GM12801 (cell line): ENCODE results near the gene TNFRSF19.

Experiments
- CTCF ChIP-seq: IDR thresholded peaks from one replicate; pipeline ENCODE4 v1.5.1; 2011; ENCODE audit warnings: control low read depth; ENCODE audit not compliant: insufficient read length; ENCODE audit errors: extremely low read depth

TNFRSF19 gene

DNA sequence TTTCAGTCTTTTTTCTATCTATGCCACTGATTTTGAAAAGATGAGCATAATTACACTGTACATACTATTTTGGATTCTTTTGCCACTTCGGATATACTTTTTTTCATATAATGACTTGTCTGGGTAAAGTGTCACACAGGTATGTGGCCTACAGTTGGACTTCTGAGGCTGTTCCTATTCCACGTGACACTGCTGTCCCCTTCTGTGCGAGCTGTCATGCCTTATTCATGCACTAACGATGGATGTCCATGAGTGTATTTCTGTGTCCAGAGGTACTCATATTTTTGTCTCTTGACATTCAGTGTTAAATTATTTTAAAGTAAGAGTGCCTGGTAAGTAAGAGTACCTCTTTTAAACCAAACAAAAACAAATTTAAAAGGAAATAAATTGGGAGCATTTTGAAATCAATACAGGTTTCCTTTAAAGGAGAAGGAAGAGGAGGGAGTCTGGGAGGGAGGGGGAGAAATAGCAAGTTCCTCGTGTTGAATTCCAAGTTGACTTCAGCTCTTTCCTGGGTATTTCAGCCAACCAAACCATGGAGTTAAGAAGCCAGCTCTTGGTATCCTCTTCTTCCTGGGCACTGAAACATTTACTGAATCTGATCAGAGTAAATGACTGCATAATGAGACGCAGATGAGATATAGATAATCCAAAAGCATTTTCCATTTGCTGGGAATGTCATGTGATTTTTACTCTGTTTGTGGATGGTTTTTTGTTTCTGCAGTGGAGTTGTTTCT lies 61.3 kb downstream of the TNFRSF19 start:
- no peak for TF ChIP-seq CTCF

DNA sequence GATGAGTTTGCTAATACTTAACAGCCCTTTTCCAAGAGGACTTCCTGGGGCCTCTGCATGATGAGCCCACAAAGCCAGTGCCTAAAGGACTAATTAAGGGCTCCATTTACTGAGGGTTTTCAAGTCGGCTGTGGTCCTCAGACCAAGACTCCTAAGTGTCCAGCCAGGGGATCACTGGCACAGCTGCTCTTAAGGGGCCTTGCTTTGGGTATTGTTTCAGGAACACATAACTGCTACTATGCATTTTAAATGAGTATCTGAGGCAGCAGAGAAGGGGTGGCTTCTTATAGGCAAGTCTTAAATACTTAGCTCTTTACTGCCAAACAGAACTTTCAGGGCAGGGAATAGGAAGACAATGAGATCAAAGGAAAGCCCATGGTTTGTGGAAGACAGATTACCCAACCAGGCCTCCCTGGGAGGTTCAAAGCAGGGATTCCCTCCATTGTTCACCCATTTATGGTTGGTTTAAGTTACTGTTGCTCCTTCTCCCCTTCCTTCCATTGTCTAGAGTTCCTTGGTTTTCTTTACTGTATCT lies 61.9 kb downstream of the TNFRSF19 start:
- TF ChIP-seq CTCF = no peak

DNA sequence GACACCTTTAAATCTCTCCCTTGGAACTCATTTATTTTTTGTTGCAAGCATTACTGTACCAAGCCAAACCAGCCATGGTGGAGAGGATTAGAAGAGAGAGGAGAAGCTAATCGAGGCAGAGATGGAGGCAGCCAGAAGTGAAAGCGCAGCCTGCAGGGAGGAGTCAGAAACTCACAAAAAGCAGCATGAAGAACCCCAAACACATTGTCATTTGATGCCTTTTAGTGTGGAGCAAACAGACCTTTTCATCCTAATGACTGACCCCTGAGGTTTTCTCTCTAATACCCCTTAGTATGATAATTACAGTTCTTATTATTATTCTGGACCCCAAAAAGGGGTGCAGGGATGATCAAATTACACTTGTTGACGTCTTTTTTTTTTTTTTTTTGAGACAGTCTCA lies 62.5 kb downstream of the TNFRSF19 start:
- TF ChIP-seq CTCF = no peak

DNA sequence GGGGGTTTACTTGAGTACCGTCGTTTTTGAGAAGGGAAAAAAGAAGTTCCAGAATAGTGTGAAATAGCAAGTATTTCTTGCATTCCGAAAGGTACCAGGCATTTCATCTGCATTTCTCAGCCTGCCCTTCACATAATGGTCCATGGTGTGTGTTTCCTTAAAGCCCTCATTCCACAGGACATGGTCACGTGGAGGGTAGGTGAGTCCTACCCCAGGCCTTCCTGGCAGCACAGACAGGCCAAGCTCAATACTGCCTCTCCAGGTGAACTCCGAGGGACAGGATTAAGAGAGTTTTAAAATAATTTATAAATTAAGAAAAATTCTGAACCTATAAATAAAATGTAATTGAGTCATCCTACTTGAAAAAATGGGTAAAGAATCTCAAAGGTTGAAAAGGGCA lies 64.7 kb downstream of the TNFRSF19 start:
- TF ChIP-seq CTCF = no peak

- TF ChIP-seq CTCF = no peak
Measured at GRCh38 chr13:23636360-23636759, 66.1 kb downstream of the TNFRSF19 start.

DNA sequence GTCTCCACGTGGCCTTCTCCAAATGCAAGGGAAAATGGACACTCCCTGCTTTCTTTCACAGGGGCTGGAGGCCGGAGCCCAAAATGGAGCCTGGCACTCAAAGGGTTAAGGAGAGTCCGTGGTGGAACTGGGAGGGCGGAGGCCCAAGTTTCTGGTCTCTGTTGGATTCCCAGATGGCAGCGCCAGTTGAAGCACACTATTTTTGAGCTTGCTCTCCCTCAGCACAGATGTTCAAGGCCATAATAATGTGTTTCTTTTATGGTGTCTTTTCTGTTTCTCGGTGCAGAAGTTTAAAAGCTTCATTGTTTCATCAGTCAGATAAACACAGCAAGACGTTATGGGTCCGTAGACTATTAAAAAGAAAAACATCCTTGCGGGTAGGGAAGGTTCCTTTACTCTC lies 67.6 kb downstream of the TNFRSF19 start:
- no peak for TF ChIP-seq CTCF

GRCh38 chr13:23639674-23640073 lies 69.5 kb downstream of the TNFRSF19 start:
- no peak for TF ChIP-seq CTCF
